HepG2 (cell line): Measurements from ENCODE around the gene ZKSCAN1. TPM values are rescaled to one million over a fixed set of nuclear protein-coding genes. Genes with fewer than 3 reads are reported as not detected.
A peak's percentile ranks its signal among the peaks of the same experiment; 100 is the strongest.

Experiments
- CENPT ChIP-seq: sonication (generic); formaldehyde crosslinking; IDR thresholded peaks from 2 replicates; pipeline ENCODE4 v1.8.0; 2022; ENCODE audit warnings: low read depth, mild to moderate bottlenecking, moderate library complexity, missing genetic modification reagents
- MAF1 ChIP-seq: sonication (generic); formaldehyde crosslinking; IDR thresholded peaks from 2 replicates; pipeline ENCODE4 v1.5.0; 2020; ENCODE audit warnings: missing genetic modification reagents, borderline replicate concordance
- MXI1 ChIP-seq: IDR thresholded peaks from 3 replicates; pipeline ENCODE4 v1.6.1; 2012; ENCODE audit warnings: low read depth, low read length, inconsistent platforms, borderline replicate concordance
- NFE2L1 ChIP-seq: sonication (generic); formaldehyde crosslinking; IDR thresholded peaks from 2 replicates; pipeline ENCODE4 v1.4.0; 2020; ENCODE audit warnings: missing genetic modification reagents, mild to moderate bottlenecking, borderline replicate concordance
- ZBTB26 ChIP-seq: IDR thresholded peaks from 2 replicates; pipeline ENCODE4 v1.6.1; 2016; ENCODE audit warnings: missing compliant biosample characterization, missing genetic modification reagents, borderline replicate concordance
- ZMAT3 ChIP-seq: sonication (generic); formaldehyde crosslinking; conservative IDR thresholded peaks from 2 replicates; pipeline ENCODE4 v1.7.0; 2021; ENCODE audit warnings: missing genetic modification reagents
- ZNF142 ChIP-seq: sonication (generic); formaldehyde crosslinking; IDR thresholded peaks from 2 replicates; pipeline ENCODE4 v1.4.0; 2020; ENCODE audit warnings: missing genetic modification reagents
- ZNF280D ChIP-seq: sonication (generic); formaldehyde crosslinking; IDR thresholded peaks from 2 replicates; pipeline ENCODE4 v1.5.1; 2020; ENCODE audit warnings: mild to moderate bottlenecking, missing genetic modification reagents
- ZNF296 ChIP-seq: sonication (generic); formaldehyde crosslinking; conservative IDR thresholded peaks from 2 replicates; pipeline ENCODE4 v1.5.0; 2020; ENCODE audit warnings: mild to moderate bottlenecking, missing genetic modification reagents
- ZNF326 ChIP-seq: sonication (generic); formaldehyde crosslinking; IDR thresholded peaks from 2 replicates; pipeline ENCODE4 v1.4.0; 2020; ENCODE audit warnings: missing genetic modification reagents, borderline replicate concordance
- ZNF354B ChIP-seq: sonication (generic); formaldehyde crosslinking; IDR thresholded peaks from 2 replicates; pipeline ENCODE4 v1.8.0; 2022; ENCODE audit warnings: mild to moderate bottlenecking, missing genetic modification reagents
- ZNF362 ChIP-seq: sonication (generic); formaldehyde crosslinking; IDR thresholded peaks from 2 replicates; pipeline ENCODE4 v1.4.0; 2020; ENCODE audit warnings: missing genetic modification reagents, mild to moderate bottlenecking, borderline replicate concordance
- ZNF367 ChIP-seq: sonication (generic); formaldehyde crosslinking; IDR thresholded peaks from 2 replicates; pipeline ENCODE4 v1.4.0; 2020; ENCODE audit warnings: missing genetic modification reagents, borderline replicate concordance
- ZNF563 ChIP-seq: sonication (generic); formaldehyde crosslinking; IDR thresholded peaks from 2 replicates; pipeline ENCODE4 v1.8.0; 2022; ENCODE audit warnings: mild to moderate bottlenecking, moderate library complexity, missing genetic modification reagents
- ZNF678 ChIP-seq: sonication (generic); formaldehyde crosslinking; IDR thresholded peaks from 2 replicates; pipeline ENCODE4 v1.4.0; 2020; ENCODE audit warnings: mild to moderate bottlenecking, missing genetic modification reagents
- ZSCAN5A ChIP-seq: sonication (generic); formaldehyde crosslinking; IDR thresholded peaks from 2 replicates; pipeline ENCODE4 v1.8.0; 2022; ENCODE audit warnings: mild to moderate bottlenecking, missing genetic modification reagents, borderline replicate concordance
- ZSCAN9 ChIP-seq: IDR thresholded peaks from 2 replicates; pipeline ENCODE4 v1.6.1; 2016; ENCODE audit warnings: borderline replicate concordance
- polyA plus RNA-seq, 8 experiments: library from polyadenylated mRNA; depleted of rRNA in 3 of 8; stranded (reverse) in 7 of 8; unstranded in 1 of 8; fragments of >200 nt; fragmentation: Illumina TruSeq in 4 of 8; extraction: Trizol in 4 of 8; gene quantifications; 2 replicates each; pipeline versions ENCODE4 v1.2.1 to v1.2.3, GENCODE V29; 2011 to 2016; ENCODE audit warnings: low read depth in 4 of 8, missing spikeins in 1 of 8, mixed read lengths in 1 of 8; ENCODE audit not compliant: insufficient read depth in 1 of 8
- total RNA-seq, 5 experiments: library from RNA; depleted of rRNA; stranded (reverse); fragments of >200 nt; fragmentation: Illumina TruSeq; extraction: Trizol; gene quantifications; 2 replicates each; pipeline ENCODE4 v1.2.3, GENCODE V29; 2016; ENCODE audit warnings: low read depth in 1 of 5

ZKSCAN1 gene
- total and polyA plus RNA-seq, 2 of the 13 experiments (the other 11 are each of a cell fraction or from before 2014, with no cell fraction given) = 46.4 to 60.6 TPM

GRCh38 chr7:100000239-100000638, 15.2 kb upstream of the ZKSCAN1 start (continued):
- TF ChIP-seq ZMAT3 (CRISPR knock-in tag) (0 out of 2 replicates have a peak, but pooled peaks have one; percentile 38), MAF1 (CRISPR knock-in tag) (no peak), ZNF678 (CRISPR knock-in tag) (no peak), ZBTB26 (CRISPR knock-in tag) (no peak), NFE2L1 (CRISPR knock-in tag) (no peak), ZNF326 (no peak), ZSCAN9 (CRISPR knock-in tag) (no peak), ZNF563 (CRISPR knock-in tag) (no peak), CENPT (CRISPR knock-in tag) (no peak), ZSCAN5A (CRISPR knock-in tag) (no peak), ZNF362 (CRISPR knock-in tag) (no peak), ZNF280D (CRISPR knock-in tag) (no peak), ZNF367 (CRISPR knock-in tag) (no peak), ZNF142 (CRISPR knock-in tag) (no peak), ZNF296 (CRISPR knock-in tag) (no peak), ZNF354B (CRISPR knock-in tag) (no peak), MXI1 (no peak)
